ENCODE results near the gene SLC7A10.

SLC7A10 gene

GRCh38 chr19:33245948-33246708 is 20.5 kb upstream of the SLC7A10 start:
- TF ChIP-seq CTCF (conservative IDR thresholded peaks at IDR 0.05; ENCODE audit: control insufficient read depth, insufficient read depth, low read depth, low read length): peak; percentile 64
- no peak overlapping the region for H3K4me3 ChIP-seq (ENCODE audit: control insufficient read depth, low read depth, low read length)
- DNase-seq (ENCODE audit: low read depth): no peak

- H3K4me3 ChIP-seq (ENCODE audit: control insufficient read depth, low read depth, low read length): no peak overlapping the region
- TF ChIP-seq CTCF (conservative IDR thresholded peaks at IDR 0.05; ENCODE audit: control insufficient read depth, insufficient read depth, low read depth, low read length): no peak
- DNase-seq (ENCODE audit: low read depth): no peak
These were observed 17.3 kb upstream of the SLC7A10 start for GRCh38 chr19:33242911-33243310.

GRCh38 chr19:33242131-33242530 is 16.5 kb upstream of the SLC7A10 start:
- no peak overlapping the region for H3K4me3 ChIP-seq (ENCODE audit: control insufficient read depth, low read depth, low read length)
- no peak for DNase-seq (ENCODE audit: low read depth)
- no peak for TF ChIP-seq CTCF (conservative IDR thresholded peaks at IDR 0.05; ENCODE audit: control insufficient read depth, insufficient read depth, low read depth, low read length)

GRCh38 chr19:33241530-33242101 is 16.0 kb upstream of the SLC7A10 start:
- DNase-seq (ENCODE audit: low read depth): peak; percentile 39
- H3K4me3 ChIP-seq (ENCODE audit: control insufficient read depth, low read depth, low read length): no peak overlapping the region
- peak; percentile 49 for TF ChIP-seq CTCF (conservative IDR thresholded peaks at IDR 0.05; ENCODE audit: control insufficient read depth, insufficient read depth, low read depth, low read length)

GRCh38 chr19:33241091-33241529 is 15.5 kb upstream of the SLC7A10 start:
- DNase-seq (ENCODE audit: low read depth): no peak
- no peak overlapping the region for H3K4me3 ChIP-seq (ENCODE audit: control insufficient read depth, low read depth, low read length)
- no peak for TF ChIP-seq CTCF (conservative IDR thresholded peaks at IDR 0.05; ENCODE audit: control insufficient read depth, insufficient read depth, low read depth, low read length)

GRCh38 chr19:33240181-33240771 is 14.6 kb upstream of the SLC7A10 start:
- no peak for TF ChIP-seq CTCF (conservative IDR thresholded peaks at IDR 0.05; ENCODE audit: control insufficient read depth, insufficient read depth, low read depth, low read length)
- H3K4me3 ChIP-seq (ENCODE audit: control insufficient read depth, low read depth, low read length): no peak overlapping the region
- DNase-seq (ENCODE audit: low read depth): no peak

Measured in fibroblast of mammary gland (primary cell).